ENCODE results near the gene HDAC4. TPM values are rescaled to one million over a fixed set of nuclear protein-coding genes. Genes with fewer than 3 reads are reported as not detected.

The HDAC4 gene
- total RNA-seq, 1 experiment from 2014 or later, result 32.0 TPM

DNA sequence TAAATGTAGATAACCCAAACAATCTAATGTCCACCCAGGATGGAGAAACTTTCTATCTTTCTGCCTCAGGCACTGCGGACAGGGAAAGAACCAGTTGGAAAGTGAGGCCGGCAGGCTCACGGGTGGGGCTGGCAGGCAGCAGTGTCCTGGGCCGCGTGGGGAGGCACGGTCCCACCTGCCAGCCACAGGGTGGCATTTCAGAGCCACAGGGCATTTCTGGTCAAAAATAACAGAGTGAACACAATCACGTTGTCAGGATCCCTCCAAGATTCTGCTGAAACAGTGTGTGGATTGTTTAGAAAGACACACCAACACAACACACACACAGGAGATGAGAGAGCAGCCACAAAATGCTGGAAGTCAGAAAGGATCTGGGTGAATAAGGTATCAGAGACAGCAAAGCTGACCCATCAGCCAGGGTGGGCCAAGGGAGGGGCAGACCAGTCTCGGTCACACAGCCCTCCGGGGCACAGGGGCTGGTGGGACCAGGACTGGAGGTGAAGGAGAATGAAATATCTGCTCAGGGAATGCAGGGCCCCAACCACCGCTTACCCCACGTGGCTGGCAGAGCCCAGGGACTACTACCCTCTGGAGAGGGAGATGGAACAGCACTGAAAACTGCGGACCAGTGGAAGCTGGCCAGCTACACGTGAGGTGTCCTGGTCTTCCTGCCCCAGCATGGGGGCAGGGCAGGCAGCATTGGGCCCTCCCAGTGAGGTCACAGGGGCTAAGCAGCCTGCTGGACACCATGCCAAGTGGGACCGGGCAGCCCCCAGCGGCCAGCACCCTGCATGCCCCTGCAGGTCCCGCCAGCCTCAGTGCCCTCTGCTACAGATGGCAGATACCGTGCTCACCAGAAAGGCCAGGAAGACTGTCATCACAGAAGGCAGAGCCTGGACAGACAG lies 173.9 kb downstream of the HDAC4 start:
- Histone ChIP-seq H3K4ac (ENCODE audit: low read depth, low read length) (no peak overlapping the region; the same call in 1 of the 2 replicates), H4K20me1 (ENCODE audit: control insufficient read depth, insufficient read depth, insufficient read length) (no peaks in the 10 kb centered on the region), H2BK120ac (ENCODE audit: low read depth, low read length, poor library complexity, severe bottlenecking) (no peak overlapping the region), H4K5ac (ENCODE audit: insufficient read length, low read depth, low read length) (no peak overlapping the region), H3K18ac (ENCODE audit: insufficient read length, low read depth, low read length) (peak overlapping the region; percentile 21), H3K23ac (ENCODE audit: insufficient read length, low read depth, low read length) (no peak overlapping the region), H2BK15ac (ENCODE audit: low read depth, low read length) (no peak overlapping the region; the same call in 1 of the 2 replicates), H3K14ac (ENCODE audit: insufficient read depth, low read length) (peak overlapping the region; percentile 18), H3K79me1 (ENCODE audit: insufficient read depth, low read depth, low read length, poor library complexity, severe bottlenecking) (peaks cover 4% of the 10 kb centered on the region), H3K23me2 (ENCODE audit: insufficient read length, low read depth, low read length, poor library complexity, severe bottlenecking) (no peaks in the 10 kb centered on the region), H3T11ph (ENCODE audit: low read length) (no peak overlapping the region), H2BK12ac (ENCODE audit: insufficient read length, low read depth, low read length) (no peak overlapping the region), H2AK5ac (ENCODE audit: insufficient read length, low read length) (no peak overlapping the region), H3K9ac (ENCODE audit: extremely low read depth, insufficient read length, low read length) (no peak overlapping the region), H3K4me1 (ENCODE audit: insufficient read depth, low read length) (no peaks in the 10 kb centered on the region; the same call in 1 of the 2 replicates), H4K8ac (replicated peaks; ENCODE audit: insufficient read length, low read depth, low read length) (no peak overlapping the region), H3K27me3 (ENCODE audit: insufficient read depth, low read length) (no peaks in the 10 kb centered on the region), H3K4me2 (ENCODE audit: insufficient read depth, insufficient read length, low read length) (no peak overlapping the region), H3K27ac (ENCODE audit: insufficient read length, low read depth, low read length) (no peak overlapping the region), H4K91ac (ENCODE audit: insufficient read length, low read depth, low read length) (no peak overlapping the region), H2AFZ (ENCODE audit: low read length) (no peak overlapping the region), H3K56ac (ENCODE audit: insufficient read length, low read depth, low read length) (no peak overlapping the region), H2BK5ac (ENCODE audit: insufficient read length, low read length) (no peak overlapping the region), H2BK20ac (ENCODE audit: low read depth, low read length, poor library complexity, severe bottlenecking) (no peak overlapping the region), H3K79me2 (ENCODE audit: insufficient read depth, low read length) (peaks cover 1% of the 10 kb centered on the region; the same call in 1 of the 2 replicates), H3K9me3 (ENCODE audit: control insufficient read depth, low read depth, low read length) (no peaks in the 10 kb centered on the region)
- no peaks in the 10 kb centered on the region for H3K36me3 Mint-ChIP-seq (ENCODE audit: insufficient read depth in 1 of 3, low read depth in 3 of 3)
- H3K27me3 Mint-ChIP-seq (ENCODE audit: low read depth), result no peaks in the 10 kb centered on the region
- H3K9me3 Mint-ChIP-seq, result no peaks in the 10 kb centered on the region
- TF ChIP-seq, protein P1, sequence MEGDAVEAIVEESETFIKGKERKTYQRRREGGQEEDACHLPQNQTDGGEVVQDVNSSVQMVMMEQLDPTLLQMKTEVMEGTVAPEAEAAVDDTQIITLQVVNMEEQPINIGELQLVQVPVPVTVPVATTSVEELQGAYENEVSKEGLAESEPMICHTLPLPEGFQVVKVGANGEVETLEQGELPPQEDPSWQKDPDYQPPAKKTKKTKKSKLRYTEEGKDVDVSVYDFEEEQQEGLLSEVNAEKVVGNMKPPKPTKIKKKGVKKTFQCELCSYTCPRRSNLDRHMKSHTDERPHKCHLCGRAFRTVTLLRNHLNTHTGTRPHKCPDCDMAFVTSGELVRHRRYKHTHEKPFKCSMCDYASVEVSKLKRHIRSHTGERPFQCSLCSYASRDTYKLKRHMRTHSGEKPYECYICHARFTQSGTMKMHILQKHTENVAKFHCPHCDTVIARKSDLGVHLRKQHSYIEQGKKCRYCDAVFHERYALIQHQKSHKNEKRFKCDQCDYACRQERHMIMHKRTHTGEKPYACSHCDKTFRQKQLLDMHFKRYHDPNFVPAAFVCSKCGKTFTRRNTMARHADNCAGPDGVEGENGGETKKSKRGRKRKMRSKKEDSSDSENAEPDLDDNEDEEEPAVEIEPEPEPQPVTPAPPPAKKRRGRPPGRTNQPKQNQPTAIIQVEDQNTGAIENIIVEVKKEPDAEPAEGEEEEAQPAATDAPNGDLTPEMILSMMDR (conservative IDR thresholded peaks at IDR 0.05), result no peak
- WGBS (ENCODE audit: extremely low coverage, insufficient read length, low lambda C conversion rate), result no CpG with 5 or more reads among the region's 17 CpGs
- peak overlapping the region in 2 of 3 experiments; percentile 11 to 49; a peak in 3 of 7 replicates for H3K27ac Mint-ChIP-seq
- peaks cover 43 to 65% of the 10 kb centered on the region in 2 experiments for H3K4me1 Mint-ChIP-seq
- H3K4me3 Mint-ChIP-seq, result no peak overlapping the region
- no peak for DNase-seq
